ENCODE data around the gene CDK4.

The CDK4 gene

DNA sequence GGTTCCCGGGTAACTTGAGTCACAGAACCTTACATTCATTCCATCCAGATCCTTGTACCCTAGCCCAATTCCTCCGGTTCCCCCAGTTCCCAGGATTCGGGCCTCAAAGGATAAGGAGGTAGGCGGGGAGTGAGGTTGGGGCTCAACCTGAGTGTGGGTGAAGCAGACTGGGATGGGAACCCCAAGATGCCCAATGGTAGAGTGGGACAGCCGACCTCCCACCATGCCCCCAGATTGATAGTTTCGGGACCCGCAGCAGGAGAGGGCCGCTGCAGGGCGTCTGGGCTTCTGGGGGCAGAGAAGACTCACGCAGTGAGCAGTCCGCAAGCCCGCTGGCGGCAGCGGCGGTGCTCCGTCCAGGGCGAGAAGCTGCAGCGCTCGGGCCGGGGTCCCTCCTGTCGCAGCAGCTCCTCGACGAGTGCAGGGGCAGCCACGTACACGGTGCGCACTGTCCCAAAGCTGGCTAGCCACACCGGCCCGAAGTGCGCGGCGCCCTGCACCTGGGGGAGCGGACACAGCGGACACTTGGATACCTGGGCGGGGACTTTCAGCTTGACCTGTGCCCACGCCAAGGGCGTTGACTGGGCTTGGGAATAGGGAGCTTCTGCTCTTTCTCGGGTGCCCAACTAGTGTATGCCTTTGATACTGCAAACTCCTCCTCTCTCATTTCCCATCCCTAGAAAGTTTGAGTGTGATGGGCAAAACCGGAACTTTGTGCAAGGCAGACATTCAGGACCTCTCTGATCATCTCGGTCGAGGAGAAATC lies 13.8 kb upstream of the CDK4 start:
- Mint-ChIP-seq H3K4me1 (ENCODE audit: low read depth) (peaks cover 37% of the 10 kb centered on the region), H3K36me3 (peaks cover 13% of the 10 kb centered on the region), H3K9me3 (ENCODE audit: low read depth) (no peaks in the 10 kb centered on the region), H3K27me3 (no peaks in the 10 kb centered on the region), H3K4me3 (peak overlapping the region; percentile 91), H3K27ac (peak overlapping the region; percentile 72)

DNA sequence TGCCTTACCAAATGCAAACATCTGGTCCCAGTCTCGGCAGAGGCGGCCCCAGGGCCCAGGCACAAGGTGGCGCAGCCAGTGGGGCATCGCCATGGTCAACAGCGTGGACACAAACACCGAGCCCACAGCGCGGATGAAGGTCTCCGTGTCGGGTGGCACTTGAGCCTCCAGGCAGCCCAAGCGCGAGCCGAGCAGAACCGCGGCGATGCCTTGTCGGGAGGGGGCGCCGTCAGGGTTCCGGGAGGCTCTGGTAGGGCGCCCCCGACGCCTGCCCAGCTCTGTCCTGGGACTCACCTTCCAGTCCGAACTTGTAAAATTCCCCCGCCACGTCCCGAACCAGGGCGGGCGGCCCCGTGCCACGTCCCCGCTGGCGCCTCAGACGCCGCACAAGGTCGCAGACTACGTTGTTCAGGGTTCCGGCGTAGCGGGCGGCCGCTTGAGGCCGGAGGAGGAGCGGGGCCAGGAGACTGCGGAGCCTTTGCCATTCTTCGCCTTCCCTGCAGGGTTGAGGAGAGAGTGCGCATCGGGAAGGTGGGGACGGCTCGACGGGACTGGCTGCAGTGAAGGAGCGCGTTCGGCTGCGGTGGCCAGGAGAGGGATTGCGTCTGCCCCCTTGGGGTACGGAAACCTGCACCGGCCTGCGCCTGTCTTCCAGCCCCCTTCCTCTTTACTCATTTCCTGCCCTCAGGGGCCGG lies 13.0 kb upstream of the CDK4 start:
- Mint-ChIP-seq H3K4me3 (peak overlapping the region; percentile 91), H3K4me1 (ENCODE audit: low read depth) (peaks cover 32% of the 10 kb centered on the region), H3K27me3 (no peaks in the 10 kb centered on the region), H3K9me3 (ENCODE audit: low read depth) (no peaks in the 10 kb centered on the region), H3K27ac (peak overlapping the region; percentile 87), H3K36me3 (peaks cover 10% of the 10 kb centered on the region)

DNA sequence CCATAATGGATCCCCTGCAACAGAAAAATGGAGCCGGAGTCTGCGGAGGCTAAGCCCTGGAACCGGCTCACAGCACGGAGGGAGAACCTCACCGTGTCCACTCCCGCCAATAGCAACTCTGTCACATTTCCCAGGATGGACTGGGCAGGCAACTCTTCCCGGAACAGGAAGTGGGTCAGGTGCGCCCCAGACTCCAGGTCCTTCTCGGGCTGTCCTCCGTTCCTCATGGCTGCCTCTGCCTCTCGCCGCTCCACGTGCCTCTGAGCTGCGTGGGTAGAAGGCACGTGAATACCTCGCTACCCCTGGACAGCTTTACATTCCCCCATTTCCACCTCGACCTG lies 12.5 kb upstream of the CDK4 start:
- no peaks in the 10 kb centered on the region for H3K27me3 Mint-ChIP-seq
- H3K27ac Mint-ChIP-seq = peak overlapping the region; percentile 87
- H3K4me1 Mint-ChIP-seq (ENCODE audit: low read depth) = peaks cover 33% of the 10 kb centered on the region
- H3K9me3 Mint-ChIP-seq (ENCODE audit: low read depth) = no peaks in the 10 kb centered on the region
- peak overlapping the region; percentile 91 for H3K4me3 Mint-ChIP-seq
- H3K36me3 Mint-ChIP-seq = peaks cover 6% of the 10 kb centered on the region

DNA sequence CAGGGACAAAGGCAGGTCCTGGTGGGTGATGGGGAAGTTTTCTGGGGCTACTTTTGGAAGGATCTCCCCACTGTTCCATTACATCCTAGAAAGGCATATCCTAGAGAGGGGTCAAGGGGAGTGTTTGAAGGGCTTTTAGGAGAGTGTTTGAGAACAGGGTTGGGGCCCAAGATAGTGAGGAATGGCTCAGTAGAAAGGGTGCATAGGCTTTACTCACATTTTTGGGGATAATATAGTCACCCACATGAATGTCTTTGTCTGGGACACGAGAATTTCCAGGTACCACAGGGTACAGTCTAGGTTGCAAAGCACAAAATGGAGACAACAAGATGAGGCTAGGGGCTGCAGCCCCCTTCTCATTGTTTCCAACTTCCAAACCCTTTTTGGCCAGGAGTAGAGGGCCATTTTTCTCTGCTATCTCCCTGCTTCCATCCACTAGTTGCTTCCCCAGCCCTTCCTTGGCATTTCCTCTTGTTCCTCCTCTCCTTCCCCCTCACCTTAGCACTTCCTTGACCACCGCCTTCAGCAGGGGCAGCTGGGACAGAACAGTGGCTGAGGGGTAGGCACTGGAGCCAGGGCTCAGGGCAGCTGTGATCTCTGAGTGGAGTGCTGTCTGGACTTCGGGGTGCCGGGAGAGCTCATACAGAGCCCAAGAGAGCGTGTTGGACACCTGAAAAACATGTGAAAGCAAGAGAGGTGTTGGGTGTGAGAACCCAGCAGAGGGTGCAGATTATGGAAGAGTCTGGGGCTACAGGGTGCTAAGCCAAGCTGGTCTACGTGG lies 12.0 kb upstream of the CDK4 start:
- no peaks in the 10 kb centered on the region for H3K27me3 Mint-ChIP-seq
- H3K4me1 Mint-ChIP-seq (ENCODE audit: low read depth) = peaks cover 38% of the 10 kb centered on the region
- peaks cover 6% of the 10 kb centered on the region for H3K36me3 Mint-ChIP-seq
- no peaks in the 10 kb centered on the region for H3K9me3 Mint-ChIP-seq (ENCODE audit: low read depth)
- H3K4me3 Mint-ChIP-seq = peak overlapping the region; percentile 91
- peak overlapping the region; percentile 87 for H3K27ac Mint-ChIP-seq

DNA sequence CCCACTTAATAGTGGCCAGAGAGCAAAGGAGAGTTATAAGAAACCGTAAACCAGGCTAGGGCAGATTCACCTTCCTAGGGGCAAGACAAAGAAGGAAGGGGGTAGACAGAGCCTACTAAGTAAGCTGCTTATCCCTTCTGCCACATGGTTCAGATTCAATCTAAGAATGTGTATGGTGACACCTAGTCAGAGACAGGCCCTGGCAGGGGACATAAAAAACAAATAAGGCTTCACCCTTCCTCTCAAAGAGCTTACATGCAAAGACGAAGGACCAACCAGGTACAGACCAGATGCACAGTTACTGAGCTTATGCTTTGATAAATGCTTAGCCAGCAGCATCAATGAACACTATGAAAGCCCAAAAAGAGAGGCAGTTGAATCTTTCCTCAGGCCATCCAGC lies 10.4 kb upstream of the CDK4 start:
- Mint-ChIP-seq H3K4me1 (ENCODE audit: low read depth) (peaks cover 42% of the 10 kb centered on the region), H3K9me3 (ENCODE audit: low read depth) (no peaks in the 10 kb centered on the region), H3K27me3 (no peaks in the 10 kb centered on the region), H3K27ac (no peak overlapping the region), H3K36me3 (peaks cover 6% of the 10 kb centered on the region), H3K4me3 (peak overlapping the region; percentile 91)

DNA sequence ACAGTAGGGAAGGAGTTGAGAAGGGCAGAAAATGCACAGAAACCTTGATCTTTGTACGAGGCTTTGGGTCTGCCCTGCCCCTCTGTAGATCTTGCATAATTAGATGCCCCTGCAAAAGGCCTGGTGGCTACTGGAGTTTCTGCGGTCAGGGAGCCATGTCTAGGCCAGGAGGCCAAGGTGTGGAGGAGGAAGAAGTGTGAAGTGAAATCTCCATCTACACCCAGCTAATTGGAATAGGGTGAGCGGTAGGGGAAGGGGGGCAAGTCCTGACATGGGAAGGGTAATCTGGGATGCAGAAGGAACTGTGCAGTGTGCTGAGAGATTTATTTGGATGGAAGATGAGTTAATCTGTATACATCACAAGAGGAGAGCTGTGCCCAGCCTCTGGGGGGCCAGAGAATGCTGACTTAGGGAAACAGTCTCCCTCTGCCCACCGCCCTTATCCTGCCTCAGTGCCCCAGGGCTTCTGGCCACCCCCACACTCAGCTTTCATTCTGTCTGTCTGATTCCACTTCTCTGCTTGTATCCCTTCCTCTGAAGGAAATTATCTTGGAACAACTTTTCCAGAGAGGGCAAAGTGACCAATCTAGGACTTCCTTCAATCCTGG lies 9.4 kb upstream of the CDK4 start:
- Mint-ChIP-seq H3K27ac (no peak overlapping the region), H3K4me3 (no peak overlapping the region), H3K27me3 (no peaks in the 10 kb centered on the region), H3K36me3 (peaks cover 6% of the 10 kb centered on the region), H3K9me3 (ENCODE audit: low read depth) (no peaks in the 10 kb centered on the region), H3K4me1 (ENCODE audit: low read depth) (peaks cover 43% of the 10 kb centered on the region)

DNA sequence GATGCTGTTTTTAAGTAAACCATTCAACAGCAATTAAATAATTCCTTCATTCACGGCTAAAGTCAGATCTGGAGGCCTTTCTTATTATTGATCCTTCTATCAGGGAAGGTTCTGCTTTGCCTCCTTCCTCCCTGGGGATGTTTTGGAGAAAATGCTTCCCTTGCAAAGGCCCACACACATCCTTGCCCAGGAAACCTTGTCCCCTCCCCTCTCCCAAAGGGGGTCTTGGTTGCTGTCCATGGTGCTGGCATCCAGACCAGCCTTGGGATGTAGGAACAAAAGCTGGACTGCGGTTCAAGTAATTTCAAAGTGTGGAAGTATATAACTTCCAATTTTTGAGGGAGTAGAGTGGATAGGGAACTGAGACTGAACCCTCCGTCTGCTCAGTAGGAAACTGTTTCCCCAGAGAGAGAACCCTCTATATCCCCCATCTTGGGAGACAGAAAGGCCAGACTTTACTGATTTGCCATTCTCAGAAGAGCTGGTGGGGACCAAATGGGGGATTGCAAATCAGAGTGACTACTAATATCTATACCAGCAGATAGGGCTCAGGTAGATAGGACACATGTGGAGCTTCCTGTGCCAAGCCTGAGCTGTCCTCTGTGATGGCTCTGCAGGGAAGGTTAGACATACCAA lies 8.4 kb upstream of the CDK4 start:
- H3K4me3 Mint-ChIP-seq = no peak overlapping the region
- no peak overlapping the region for H3K27ac Mint-ChIP-seq
- peaks cover 6% of the 10 kb centered on the region for H3K36me3 Mint-ChIP-seq
- no peaks in the 10 kb centered on the region for H3K27me3 Mint-ChIP-seq
- no peaks in the 10 kb centered on the region for H3K9me3 Mint-ChIP-seq (ENCODE audit: low read depth)
- H3K4me1 Mint-ChIP-seq (ENCODE audit: low read depth) = peaks cover 42% of the 10 kb centered on the region

DNA sequence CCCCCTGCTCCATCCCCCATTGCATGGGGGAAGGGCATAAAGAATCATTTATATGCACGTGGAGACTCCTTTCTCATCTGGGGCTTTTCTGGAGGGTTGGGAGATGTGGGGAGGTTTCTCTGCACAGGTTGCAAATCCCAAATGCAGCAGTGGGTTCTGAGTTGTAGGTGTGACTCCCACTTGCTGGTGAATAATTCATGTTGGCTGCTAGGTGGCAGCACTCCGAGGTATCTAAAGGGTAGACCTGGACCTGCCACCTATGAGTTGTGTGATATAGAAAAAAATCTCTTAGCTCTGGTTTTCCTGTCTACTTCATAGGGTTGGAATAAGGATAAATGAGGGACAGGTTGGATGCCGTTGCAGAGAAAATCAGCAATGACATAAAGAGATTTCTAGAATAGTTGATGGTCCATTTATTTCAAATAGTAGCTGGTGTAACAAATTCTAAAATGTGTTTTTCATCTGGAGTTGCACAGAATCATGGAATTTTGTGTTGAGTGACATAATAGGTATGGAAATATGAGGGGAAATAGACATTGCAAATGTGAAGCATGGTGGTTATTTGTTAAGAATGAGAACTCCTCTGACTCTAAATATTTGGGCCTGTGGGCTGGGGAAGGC lies 7.4 kb upstream of the CDK4 start:
- H3K4me3 Mint-ChIP-seq = no peak overlapping the region
- no peak overlapping the region for H3K27ac Mint-ChIP-seq
- peaks cover 39% of the 10 kb centered on the region for H3K4me1 Mint-ChIP-seq (ENCODE audit: low read depth)
- H3K27me3 Mint-ChIP-seq = no peaks in the 10 kb centered on the region
- H3K9me3 Mint-ChIP-seq (ENCODE audit: low read depth) = no peaks in the 10 kb centered on the region
- H3K36me3 Mint-ChIP-seq = peaks cover 6% of the 10 kb centered on the region

DNA sequence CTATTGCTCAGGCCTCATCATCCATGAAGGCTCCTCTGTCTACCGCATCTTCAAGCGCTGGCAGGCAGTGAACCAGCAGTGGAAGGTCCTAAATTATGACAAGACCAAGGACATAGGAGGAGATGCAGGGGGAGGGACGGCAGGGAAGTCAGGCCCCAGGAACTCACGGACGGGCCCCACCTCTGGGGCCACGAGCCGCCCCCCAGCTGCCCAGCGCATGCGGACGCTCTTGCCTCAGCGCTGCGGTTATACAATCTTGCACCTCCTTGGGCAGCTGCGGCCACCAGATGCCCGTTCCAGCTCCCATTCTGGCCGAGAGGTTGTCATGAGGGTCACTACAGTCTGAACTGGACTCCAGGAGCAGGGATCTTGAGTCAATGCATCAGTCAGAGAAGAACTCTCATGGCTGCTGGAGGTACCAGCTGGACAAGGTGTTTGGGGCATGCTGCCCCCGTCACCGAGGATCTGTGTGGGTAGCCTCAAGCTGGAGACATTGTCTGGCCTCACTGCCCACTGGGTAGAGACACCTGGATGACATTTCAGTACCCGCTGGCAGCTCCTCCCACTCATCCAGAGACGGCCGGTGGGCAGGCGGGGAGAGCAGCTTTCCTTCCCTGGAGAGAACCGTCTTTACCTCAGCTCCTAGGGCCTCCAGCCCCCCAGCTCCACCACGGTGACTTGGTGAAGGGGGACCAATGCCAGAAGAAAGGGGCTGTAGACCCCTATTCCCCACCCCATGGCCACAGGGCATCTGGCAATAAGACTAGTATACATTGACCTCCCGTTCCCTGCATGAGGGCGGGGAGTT lies 6.6 kb upstream of the CDK4 start:
- Mint-ChIP-seq H3K27me3 (no peaks in the 10 kb centered on the region), H3K27ac (no peak overlapping the region), H3K4me3 (no peak overlapping the region), H3K9me3 (ENCODE audit: low read depth) (no peaks in the 10 kb centered on the region), H3K36me3 (peaks cover 3% of the 10 kb centered on the region), H3K4me1 (ENCODE audit: low read depth) (peaks cover 40% of the 10 kb centered on the region)

DNA sequence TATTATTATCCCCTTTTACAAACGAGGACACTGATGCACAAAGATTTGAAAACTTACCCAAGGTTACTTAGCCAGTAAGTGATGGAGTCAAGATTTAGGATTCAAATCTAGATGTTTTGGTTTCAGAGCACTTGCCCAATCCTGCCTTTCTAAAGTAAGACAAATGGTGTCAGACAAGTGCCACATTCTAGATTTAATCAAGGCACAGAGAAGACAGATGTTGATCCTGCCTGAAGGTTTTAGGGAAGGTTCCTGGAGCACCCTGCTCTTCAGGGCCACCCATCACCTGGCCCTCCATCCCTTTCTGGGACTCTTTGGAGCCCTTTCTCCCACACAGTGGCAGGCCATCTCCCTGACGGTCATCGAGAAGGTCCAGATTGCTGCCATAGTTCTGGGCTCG lies 5.7 kb upstream of the CDK4 start:
- H3K27me3 Mint-ChIP-seq = no peaks in the 10 kb centered on the region
- no peaks in the 10 kb centered on the region for H3K9me3 Mint-ChIP-seq (ENCODE audit: low read depth)
- H3K27ac Mint-ChIP-seq = no peak overlapping the region
- peaks cover 45% of the 10 kb centered on the region for H3K4me1 Mint-ChIP-seq (ENCODE audit: low read depth)
- no peak overlapping the region for H3K4me3 Mint-ChIP-seq
- no peaks in the 10 kb centered on the region for H3K36me3 Mint-ChIP-seq

DNA sequence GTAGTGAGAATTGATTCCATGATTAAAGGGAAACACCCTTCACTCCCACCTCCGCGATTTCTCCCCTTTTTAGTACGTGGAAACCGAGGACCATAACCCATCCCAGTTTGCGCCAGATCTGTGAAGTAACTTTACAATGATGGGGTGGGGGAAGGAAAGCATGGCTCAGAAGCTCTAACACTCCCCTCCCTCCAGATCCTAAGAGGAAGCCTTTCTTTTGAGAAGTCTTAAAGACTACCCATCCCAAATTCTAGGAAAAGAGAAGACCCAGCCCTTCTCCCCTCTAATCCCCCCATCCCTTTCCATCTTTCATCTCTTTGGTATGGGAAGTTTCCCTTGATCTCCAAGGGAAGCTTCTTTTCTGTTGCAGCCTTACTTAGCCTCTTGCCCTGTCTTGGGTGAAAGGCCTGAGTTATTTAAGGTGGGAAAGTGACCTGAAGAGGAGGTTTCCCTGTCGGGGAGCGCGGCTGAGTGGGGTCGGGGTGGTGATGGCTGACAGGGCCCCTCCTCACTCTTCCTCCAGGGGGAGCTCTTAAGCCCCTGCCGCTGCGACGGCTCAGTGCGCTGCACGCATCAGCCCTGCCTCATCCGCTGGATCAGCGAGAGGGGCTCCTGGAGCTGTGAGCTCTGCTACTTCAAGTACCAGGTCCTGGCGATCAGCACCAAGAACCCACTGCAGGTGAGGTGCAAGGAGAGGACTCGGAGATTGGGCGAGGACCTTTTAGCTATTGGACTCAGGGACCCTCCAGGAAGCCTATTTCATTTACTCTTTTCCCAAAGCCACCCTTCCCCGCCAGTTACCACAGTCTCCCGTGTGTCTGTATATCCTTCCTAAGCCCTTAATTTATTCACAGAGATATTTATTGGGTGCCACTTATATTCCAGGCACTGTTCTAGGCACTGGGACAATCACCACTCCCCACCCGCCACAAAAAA lies 4.6 kb upstream of the CDK4 start:
- peaks cover 1% of the 10 kb centered on the region for H3K36me3 Mint-ChIP-seq
- peak overlapping the region; percentile 91 for H3K4me3 Mint-ChIP-seq
- no peaks in the 10 kb centered on the region for H3K27me3 Mint-ChIP-seq
- peak overlapping the region; percentile 82 for H3K27ac Mint-ChIP-seq
- peaks cover 53% of the 10 kb centered on the region for H3K4me1 Mint-ChIP-seq (ENCODE audit: low read depth)
- H3K9me3 Mint-ChIP-seq (ENCODE audit: low read depth) = no peaks in the 10 kb centered on the region

DNA sequence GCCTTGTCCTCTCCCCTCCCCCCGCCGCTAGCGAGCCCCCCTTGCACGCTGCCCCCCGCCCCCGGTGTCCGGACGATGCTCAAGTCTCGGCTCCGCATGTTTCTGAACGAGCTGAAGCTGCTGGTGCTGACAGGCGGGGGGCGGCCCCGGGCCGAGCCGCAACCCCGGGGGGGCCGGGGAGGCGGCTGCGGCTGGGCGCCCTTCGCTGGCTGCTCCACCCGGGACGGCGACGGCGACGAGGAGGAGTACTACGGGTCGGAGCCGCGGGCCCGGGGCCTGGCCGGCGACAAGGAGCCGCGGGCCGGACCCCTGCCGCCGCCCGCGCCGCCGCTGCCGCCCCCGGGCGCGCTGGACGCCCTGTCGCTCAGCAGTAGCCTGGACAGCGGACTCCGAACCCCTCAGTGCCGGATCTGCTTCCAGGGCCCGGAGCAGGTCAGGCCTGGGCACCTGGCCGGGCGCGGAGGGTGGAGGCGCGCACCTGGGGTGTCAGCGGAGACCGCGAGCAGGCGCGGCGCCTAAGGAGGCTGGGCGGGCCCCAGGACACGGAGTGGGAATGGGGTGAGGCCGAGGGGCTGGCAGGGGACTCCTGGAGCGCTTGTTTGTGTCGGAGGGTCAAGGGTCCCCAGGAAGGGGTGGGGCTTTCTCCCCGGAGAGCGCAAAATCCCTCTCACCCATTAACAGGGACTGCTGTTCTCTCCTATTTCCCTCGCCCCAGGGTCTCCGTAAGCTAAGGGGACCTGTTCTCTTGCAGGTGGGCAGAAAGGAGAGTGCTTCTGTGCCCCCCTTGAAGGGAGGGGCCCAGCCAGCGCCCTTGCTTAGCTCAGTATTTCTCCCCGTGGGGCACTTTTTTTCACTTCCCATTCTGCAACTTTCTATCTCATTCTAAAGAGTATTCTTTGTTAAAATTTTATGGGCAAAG lies 3.6 kb upstream of the CDK4 start:
- peaks cover 62% of the 10 kb centered on the region for H3K4me1 Mint-ChIP-seq (ENCODE audit: low read depth)
- peak overlapping the region; percentile 68 for H3K27ac Mint-ChIP-seq
- H3K27me3 Mint-ChIP-seq = no peaks in the 10 kb centered on the region
- H3K9me3 Mint-ChIP-seq (ENCODE audit: low read depth) = no peaks in the 10 kb centered on the region
- H3K36me3 Mint-ChIP-seq = peaks cover 9% of the 10 kb centered on the region
- H3K4me3 Mint-ChIP-seq = peak overlapping the region; percentile 91

Data from activated naive CD8-positive, alpha-beta T cell (primary cell).